ENCODE data around the gene PRX. TPM values are rescaled to one million over a fixed set of nuclear protein-coding genes. Genes with fewer than 3 reads are reported as not detected.

Gene PRX
- total RNA-seq, 1 donor from 2014 or later, result 3.8 TPM

DNA sequence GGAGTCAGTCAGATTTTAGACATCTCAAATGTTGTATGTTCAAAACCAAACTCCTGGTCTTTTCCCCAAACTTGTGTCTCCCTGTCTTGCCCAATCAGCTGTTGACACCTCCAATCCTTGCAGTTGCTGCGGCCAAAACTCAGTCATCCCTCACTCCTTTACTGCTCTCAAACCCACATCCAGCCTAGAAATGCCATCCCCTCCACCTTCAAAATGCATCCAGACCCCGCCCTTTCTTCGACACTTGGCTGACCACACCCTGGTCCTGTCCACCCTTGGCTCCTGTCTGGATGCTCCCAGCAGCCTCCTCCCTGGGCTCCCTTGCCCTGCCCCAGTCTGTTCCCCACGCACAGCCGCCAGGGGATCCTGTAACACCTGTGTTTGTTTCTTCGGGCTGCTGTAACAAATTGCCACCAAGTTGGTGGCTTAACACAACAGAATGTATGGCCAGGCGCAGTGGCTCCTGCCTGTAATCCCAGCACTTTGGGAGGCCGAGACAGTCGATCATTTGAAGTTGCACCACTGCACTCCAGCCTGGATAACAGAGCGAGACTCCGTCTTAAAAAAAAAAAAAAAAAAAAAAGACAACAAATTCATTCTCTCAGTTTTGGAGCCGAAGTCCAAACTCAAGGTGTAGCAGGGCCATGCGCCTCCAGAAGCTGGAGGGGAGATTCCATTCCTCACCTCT is 53.0 kb downstream of the PRX start:
- ATAC-seq (ENCODE audit: poor library complexity) (no peak), DNase-seq (no peak)
- intact Hi-C loops (cut with DNase I), result no loop called here

DNA sequence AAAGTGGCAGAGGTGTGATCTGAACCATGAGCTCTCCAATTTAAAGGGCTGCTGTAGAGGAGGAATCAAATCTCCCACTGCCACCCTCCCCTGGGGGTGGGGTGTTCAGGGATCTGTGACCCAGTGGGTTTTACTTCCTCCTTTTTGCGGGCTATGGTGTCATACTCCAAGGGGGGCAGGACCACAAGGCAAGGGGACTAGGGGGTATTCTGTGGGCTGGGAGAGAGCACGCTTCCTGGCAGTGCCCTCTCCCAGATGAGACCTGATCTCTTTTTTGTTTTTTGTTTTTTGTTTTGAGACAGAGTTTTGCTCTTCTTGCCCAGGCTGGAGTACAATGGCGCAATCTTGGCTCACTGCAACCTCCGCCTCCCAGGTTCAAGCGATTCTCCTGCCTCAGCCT is 54.4 kb downstream of the PRX start:
- DNase-seq (no peak), ATAC-seq (ENCODE audit: poor library complexity) (peak; percentile 33)
- intact Hi-C loops (cut with DNase I), result no loop called here

DNA sequence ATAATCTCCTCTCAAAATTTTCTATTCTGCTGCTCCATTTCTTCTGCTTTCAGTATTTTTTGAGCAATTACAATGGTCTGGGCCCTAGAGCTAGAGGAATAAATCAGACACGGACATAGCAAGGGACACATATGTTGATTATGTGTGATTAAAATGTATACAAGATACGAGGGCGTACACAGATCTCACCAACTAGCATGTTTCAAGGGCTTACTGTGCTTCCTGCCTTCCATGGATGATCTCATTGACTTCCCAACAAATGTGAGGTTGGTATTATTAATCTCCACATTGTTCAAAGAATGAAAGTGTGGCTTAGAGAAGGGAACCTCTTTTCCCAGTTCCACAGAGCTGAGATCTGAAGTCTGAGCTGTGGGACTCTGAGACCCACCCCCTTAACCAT is 55.5 kb downstream of the PRX start:
- ATAC-seq (ENCODE audit: poor library complexity) (no peak), DNase-seq (no peak)
- intact Hi-C loops (cut with DNase I), result no loop called here

DNA sequence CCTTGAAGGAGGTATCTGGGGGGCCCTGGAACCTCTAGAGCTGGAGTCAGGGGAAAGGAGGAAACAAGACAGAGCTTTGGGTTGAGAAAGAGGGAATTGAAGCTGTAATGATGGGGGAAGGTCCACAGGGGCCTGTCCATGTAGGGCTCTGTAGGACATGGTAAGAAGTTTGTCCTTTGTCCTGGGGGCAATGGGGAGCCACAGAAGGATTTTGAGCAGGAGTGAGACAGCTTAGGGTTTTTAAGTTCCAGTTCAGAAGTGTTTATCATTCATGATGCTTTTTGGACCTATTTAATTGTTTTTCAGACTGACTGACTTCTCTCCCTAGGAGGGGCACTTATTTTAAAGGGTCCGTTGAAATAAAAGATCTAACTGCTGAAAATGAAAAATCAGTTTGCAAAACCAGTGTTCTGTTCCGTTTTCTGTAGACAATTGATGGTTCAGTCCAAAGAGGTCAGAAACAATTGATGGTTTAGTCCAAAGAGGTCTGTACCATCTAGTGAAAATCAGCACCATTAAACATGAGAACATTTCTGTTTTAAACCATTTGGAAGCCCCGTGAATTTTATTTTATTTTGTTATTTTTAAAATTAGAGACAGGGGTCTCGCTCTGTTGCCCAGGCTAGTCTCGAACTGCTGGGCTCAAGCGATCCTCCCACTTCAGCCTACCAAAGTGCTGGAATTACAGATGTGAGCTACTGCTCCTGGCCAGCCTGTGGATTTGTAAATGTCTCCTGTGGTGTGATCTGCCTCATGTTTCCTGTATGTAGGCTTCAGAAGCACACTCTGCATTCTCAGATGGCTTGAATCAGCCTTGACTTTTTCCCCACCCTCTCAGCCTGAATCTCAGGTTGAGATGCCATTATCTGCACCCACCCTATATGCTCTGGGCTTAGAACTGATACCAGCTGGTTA is 56.2 kb downstream of the PRX start:
- ATAC-seq (ENCODE audit: poor library complexity) (no peak), DNase-seq (no peak)
- intact Hi-C loops (cut with DNase I), result no loop called here

DNA sequence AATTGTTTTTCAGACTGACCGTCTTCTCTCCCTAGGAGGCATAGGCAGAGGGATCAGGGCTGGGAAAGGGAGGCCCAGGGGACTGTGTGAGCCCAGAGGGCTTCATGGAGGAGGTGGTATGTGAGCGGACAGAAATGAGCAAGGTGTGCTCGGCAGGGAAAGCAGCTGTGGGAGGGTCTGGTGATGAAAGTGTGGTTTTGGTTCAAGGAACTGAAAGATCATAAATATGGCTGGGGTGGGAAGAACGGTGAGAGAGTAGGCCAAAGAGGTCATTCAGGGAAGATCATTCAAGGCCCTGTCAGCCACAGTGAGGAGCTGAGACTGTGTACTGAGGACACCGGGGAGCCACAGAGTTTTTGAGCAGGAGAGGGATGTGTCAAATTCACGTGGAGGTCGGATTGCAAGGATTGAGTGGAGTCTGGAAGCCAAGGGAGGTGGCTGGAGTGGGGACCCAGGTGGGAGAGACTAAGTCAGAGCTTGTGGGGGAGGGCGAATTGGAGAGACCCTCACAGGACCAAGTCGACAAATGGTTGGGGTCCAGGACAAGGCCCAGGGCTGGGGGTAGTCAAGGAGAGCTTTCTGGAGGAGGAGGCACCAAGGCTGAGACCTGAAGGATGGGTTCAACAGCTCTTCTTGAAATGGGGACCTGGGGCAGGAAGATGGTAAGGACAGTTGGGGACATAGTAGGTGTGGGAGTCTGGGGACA is 57.0 kb downstream of the PRX start:
- DNase-seq (no peak), ATAC-seq (ENCODE audit: poor library complexity) (no peak)
- intact Hi-C loops (cut with DNase I), result no loop called here

DNA sequence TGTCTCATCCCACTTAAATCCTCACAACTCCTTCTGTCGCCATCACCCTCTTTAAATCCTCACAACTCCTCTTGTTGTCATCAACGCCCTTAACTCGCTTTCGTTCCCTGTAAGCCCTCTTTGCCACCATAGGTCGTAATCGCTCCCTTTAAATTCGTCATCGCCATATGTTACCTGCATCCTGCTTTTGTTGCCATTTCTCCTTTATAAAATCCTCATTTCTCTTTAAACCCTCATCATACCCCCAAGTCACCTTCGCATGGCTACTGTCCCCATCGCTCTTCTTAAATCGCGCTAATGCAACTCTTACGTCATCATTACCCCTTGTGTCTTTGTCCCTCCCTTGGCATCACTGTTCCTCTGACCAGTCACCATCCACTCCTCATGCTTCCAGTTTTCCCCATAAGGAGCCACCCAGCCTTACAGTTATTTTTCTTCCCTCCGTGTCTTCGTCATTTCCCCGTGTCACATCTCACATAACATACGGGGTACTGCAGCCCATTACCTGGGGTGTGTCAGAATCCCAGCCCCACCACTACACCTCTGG is 64.1 kb downstream of the PRX start:
- ATAC-seq (ENCODE audit: poor library complexity) (peak; percentile 9), DNase-seq (no peak)
- intact Hi-C loops (cut with DNase I), result loop anchor here (10.0 kb wide), 1 partner anchor 96 kb away; the partner anchor contains the start of gene SERTAD3

DNA sequence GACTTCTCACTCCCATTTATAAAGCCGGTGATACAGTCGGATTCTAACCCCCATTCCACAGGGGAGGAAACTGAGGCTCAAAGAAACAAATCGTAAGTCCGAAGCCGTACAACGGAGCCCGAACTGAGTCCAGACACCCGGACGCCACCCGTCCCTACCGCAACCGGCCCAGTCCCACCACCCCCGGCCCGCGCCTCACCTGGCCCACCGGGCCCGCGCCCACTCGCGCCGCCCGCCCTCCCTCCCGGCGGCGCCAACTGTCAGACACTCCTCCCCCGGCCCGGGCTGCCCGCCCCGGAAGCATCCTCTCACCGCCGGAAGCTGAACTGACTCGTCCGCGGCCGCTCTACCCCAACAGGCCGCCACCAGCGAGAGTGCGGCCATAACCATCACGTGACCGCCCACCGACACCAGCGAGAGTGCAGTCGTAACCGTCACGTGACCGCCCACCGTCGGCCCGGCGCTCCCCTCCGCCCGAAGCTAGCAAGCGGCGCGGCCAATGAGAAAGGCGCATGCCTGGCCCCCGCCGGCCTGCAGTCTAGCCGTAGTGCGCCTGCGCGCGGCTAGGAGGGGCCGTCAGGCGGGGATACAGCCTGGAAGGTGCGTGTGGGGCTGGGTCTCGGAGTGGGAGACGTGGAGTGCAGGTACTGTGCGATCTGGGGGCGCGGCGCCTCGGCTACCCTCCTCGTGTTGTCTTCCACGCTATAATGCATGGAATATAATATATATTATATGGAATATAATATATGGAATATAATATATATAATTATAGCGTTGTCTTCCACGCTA is 64.9 kb downstream of the PRX start, which contains the start of the genes C19orf47 and PLD3:
Gene C19orf47 (minus strand): TSS at position 273 of the 789 bp plus-strand sequence. CDS start 6,540 bp downstream, outside the sequence.
Gene PLD3 (plus strand): TSS at position 571 of the 789 bp plus-strand sequence. CDS start 17,789 bp downstream, outside the sequence.
- peak; percentile 98 for ATAC-seq (ENCODE audit: poor library complexity)
- intact Hi-C loops (cut with DNase I), result loop anchor here (10.0 kb wide), 1 partner anchor 96 kb away; the partner anchor contains the start of gene SERTAD3
- DNase-seq, result peak; percentile 100

DNA sequence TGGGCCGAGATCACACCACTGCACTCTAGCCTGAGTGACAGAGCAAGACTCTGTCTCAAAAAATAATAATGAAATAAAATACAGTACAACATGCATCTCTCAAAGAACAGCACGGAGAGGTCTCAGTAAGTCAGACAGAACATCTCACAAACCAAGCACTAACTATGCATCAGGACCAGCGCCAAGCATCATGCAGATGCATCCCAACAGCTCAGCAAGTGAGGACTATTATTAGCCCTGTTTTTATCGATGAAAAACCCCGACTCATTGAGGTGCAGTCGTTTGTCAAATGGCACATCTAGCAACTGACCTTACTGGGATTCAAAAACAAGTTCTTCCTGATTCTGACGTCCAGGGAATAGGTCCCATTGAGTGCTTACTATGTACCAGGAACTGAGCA is 68.8 kb downstream of the PRX start:
- intact Hi-C loops (cut with DNase I), result loop anchor here (10.0 kb wide), 1 partner anchor 100 kb away; the partner anchor contains the start of gene SERTAD3
- DNase-seq (no peak), ATAC-seq (ENCODE audit: poor library complexity) (no peak)

Small RNAs within 50 kb of the gene (microRNA-seq; reads per million reads assigned to microRNA genes)
- gene MIR6796, result not detected

Other genes starting within 250 kb of the PRX start
- gene MAP3K10, start 222.0 kb downstream of the PRX start, total RNA-seq, result 18.1 TPM
- not detected for gene TTC9B, start 195.0 kb downstream of the PRX start, total RNA-seq
- not detected for gene CCNP, start 186.7 kb downstream of the PRX start, total RNA-seq
- 126 TPM for gene AKT2, start 128.0 kb downstream of the PRX start, total RNA-seq
- gene C19orf47, start 65.0 kb downstream of the PRX start, total RNA-seq, result 209 TPM
- 159 TPM for gene PLD3, start 64.7 kb downstream of the PRX start, total RNA-seq
- gene HIPK4, start 23.2 kb downstream of the PRX start, total RNA-seq, result not detected
- 10.9 TPM for gene SERTAD1, start 12.6 kb upstream of the PRX start, total RNA-seq
- 22.7 TPM for gene SERTAD3, start 31.0 kb upstream of the PRX start, total RNA-seq
- gene BLVRB, start 52.4 kb upstream of the PRX start, total RNA-seq, result 117 TPM
- gene SPTBN4, start 53.6 kb upstream of the PRX start, total RNA-seq, result 4.5 TPM
- gene SHKBP1, start 163.5 kb upstream of the PRX start, total RNA-seq, result 15.7 TPM
- 296 TPM for gene LTBP4, start 188.0 kb upstream of the PRX start, total RNA-seq

All from Right ventricle myocardium superior (tissue), 1 donor.